GM18868 (cell line): ENCODE results near the gene PNCK.
"Not testable (repeated sequence)": the region's sequence is repeated elsewhere in the genome, so short reads cannot be mapped to it uniquely, and the experiment has no call there.

Experiments used
- ATAC-seq: cut with Tn5 transposase; IDR thresholded peaks from one replicate; pipeline ENCODE4 v1.9.1; 2021; ENCODE audit warnings: mild to moderate bottlenecking, moderate library complexity; ENCODE audit not compliant: unreplicated experiment

The PNCK gene

GRCh38 chrX:153699210-153699783, 25.7 kb upstream of the PNCK start:
- ATAC-seq = not testable (repeated sequence)

- no peak for ATAC-seq
Observed at GRCh38 chrX:153697924-153698865, 24.6 kb upstream of the PNCK start.

- ATAC-seq = not testable (repeated sequence)
Observed at GRCh38 chrX:153696986-153697722, 23.5 kb upstream of the PNCK start.

- not testable (repeated sequence) for ATAC-seq
Observed at GRCh38 chrX:153696538-153696937, 22.9 kb upstream of the PNCK start.

GRCh38 chrX:153696100-153696499, 22.5 kb upstream of the PNCK start:
- no peak for ATAC-seq

GRCh38 chrX:153694687-153695270, 21.2 kb upstream of the PNCK start:
- ATAC-seq = no peak

GRCh38 chrX:153694256-153694655, 20.6 kb upstream of the PNCK start:
- not testable (repeated sequence) for ATAC-seq

- ATAC-seq = no peak
Observed at GRCh38 chrX:153693216-153694086, 19.8 kb upstream of the PNCK start.

- ATAC-seq = no peak
Observed at GRCh38 chrX:153692611-153693156, 19.1 kb upstream of the PNCK start.

GRCh38 chrX:153692003-153692402, 18.4 kb upstream of the PNCK start:
- ATAC-seq = no peak

- not testable (repeated sequence) for ATAC-seq
Observed at GRCh38 chrX:153691032-153691827, 17.6 kb upstream of the PNCK start.

GRCh38 chrX:153690466-153690865, 16.9 kb upstream of the PNCK start:
- ATAC-seq = no peak

- no peak for ATAC-seq
Observed at GRCh38 chrX:153689654-153690465, 16.2 kb upstream of the PNCK start.

GRCh38 chrX:153688911-153689590, 15.4 kb upstream of the PNCK start:
- no peak for ATAC-seq

GRCh38 chrX:153688506-153688905, 14.9 kb upstream of the PNCK start:
- no peak for ATAC-seq

- no peak for ATAC-seq
Observed at GRCh38 chrX:153688071-153688470, 14.5 kb upstream of the PNCK start.

GRCh38 chrX:153687121-153688039, 13.8 kb upstream of the PNCK start, which contains the start of gene SLC6A8:
Gene SLC6A8, plus strand, starts transcription at chrX:153687926. Its CDS starts 649 bp downstream, at chrX:153688575.
- no peak for ATAC-seq
